PFSK-1 (cell line): ENCODE data around the gene OR6M1.

Source experiments
- POLR2AphosphoS5 ChIP-seq: IDR thresholded peaks from 2 replicates; pipeline ENCODE4 v1.6.1; 2012; ENCODE audit warnings: low read depth, mild to moderate bottlenecking, control low read depth, low read length, moderate library complexity
- TAF1 ChIP-seq: IDR thresholded peaks from 2 replicates; pipeline ENCODE4 v1.6.1; 2012; ENCODE audit warnings: low read length, control low read depth, borderline replicate concordance; ENCODE audit not compliant: insufficient read depth

GRCh38 chr11:123762422-123762821 is 43.7 kb downstream of the OR6M1 start:
- TF ChIP-seq TAF1 (no peak), POLR2AphosphoS5 (no peak)
